ENCODE measurements around the gene E2F3. TPM values are rescaled to one million over a fixed set of nuclear protein-coding genes. Genes with fewer than 3 reads are reported as not detected.

The E2F3 gene
- polyA plus RNA-seq, 2 donors = 3.4 to 3.9 TPM

DNA sequence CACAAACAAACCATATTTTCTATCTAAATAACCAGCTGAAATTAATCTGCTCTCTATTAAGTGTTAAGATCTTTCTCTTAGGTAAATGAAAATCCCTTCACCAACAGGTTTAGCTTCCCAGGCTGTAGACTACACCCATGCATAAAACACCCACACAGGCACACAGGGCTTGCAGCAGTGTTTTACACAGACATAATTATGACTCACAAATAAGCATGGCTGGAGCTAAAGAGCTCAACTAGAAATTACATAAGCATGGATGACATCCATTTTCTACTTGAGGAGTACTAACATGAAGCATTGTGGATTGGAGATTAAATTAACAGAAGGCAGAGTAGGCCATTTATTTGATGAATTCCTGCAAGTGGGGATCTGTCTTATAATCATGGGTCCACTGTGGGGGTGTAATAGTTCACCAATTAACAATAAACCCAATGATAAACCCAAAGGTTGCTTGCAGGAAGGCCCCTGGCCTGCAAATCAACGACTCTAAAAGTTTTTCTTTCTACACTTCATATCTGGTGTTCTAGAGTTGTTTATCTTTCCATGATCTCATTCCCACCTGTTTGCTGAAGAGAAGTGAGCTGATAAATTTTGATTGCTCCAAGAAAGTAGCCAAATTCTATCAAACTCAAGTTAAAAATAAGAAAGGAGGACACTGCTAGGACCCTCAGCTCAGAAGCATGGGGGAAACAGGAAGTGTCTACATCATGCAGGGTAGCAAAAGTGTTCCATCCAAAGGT is 33.8 kb upstream of the E2F3 start:
- Histone ChIP-seq H3K4me3 (ENCODE audit: low read depth in 1 of 2, low read length in 2 of 2) (no peak overlapping the region), H3K27ac (ENCODE audit: low read depth in 2 of 2, low read length in 1 of 2) (peak overlapping the region; percentile 42 to 77), H3K4me1 (ENCODE audit: control insufficient read depth in 2 of 2, insufficient read depth in 2 of 2, low read length in 1 of 2) (no peaks in the 10 kb centered on the region), H3K36me3 (ENCODE audit: control insufficient read depth in 2 of 2, insufficient read depth in 2 of 2, low read length in 1 of 2) (no peaks in the 10 kb centered on the region), H3K27me3 (ENCODE audit: control insufficient read depth in 1 of 2, insufficient read depth in 2 of 2, low read length in 2 of 2) (no peaks in the 10 kb centered on the region), H3K9me3 (ENCODE audit: control insufficient read depth in 2 of 2, insufficient read depth in 1 of 2, low read depth in 1 of 2, low read length in 1 of 2) (no peaks in the 10 kb centered on the region)
- WGBS, 2 donors = 53 to 60% methylated on average over 1 of the region's 1 CpG

DNA sequence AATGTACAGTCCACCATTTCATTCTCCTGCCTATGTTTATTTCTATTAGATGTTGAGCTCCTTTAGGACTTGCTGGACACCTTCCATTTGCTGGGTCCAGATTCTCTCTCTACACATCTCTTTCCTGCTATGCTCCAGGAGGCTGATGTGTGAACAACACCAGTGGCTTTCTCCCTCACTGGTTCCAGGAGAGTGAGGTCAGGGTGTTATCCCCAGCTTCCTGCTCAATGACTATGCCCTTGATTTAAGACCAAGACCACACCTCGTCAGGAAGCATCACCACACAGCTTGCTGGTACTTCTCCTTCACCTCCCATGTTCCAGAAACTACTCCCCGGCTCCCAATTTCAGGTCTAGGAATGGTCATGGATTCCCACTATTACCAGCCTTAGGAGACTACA is 31.3 kb upstream of the E2F3 start:
- WGBS, 2 donors = 88 to 94% methylated on average over 2 of the region's 2 CpGs

DNA sequence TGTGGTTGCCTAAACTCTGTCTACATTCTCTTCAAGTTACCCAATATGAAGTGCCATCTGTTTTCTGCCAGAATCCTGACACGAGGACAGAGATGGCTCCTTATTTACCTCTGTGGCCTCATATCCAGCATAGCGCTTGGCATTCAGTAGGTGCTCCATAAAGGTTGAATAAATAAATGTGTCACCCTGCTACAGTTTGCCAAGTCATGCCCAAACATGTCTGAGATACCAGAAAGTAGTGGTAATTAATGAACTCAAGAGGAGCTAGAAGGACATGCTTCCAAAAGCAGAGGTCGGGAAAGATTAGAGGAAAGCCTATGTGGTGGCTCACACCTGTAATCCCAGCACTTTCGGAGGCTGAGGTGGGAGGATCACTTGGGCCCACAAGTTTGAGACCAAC is 30.9 kb upstream of the E2F3 start:
- Histone ChIP-seq H3K4me1 (ENCODE audit: control insufficient read depth in 2 of 2, insufficient read depth in 2 of 2, low read length in 1 of 2) (no peaks in the 10 kb centered on the region), H3K36me3 (ENCODE audit: control insufficient read depth in 2 of 2, insufficient read depth in 2 of 2, low read length in 1 of 2) (no peaks in the 10 kb centered on the region), H3K27ac (ENCODE audit: low read depth in 2 of 2, low read length in 1 of 2) (no peak overlapping the region), H3K27me3 (ENCODE audit: control insufficient read depth in 1 of 2, insufficient read depth in 2 of 2, low read length in 2 of 2) (no peaks in the 10 kb centered on the region), H3K9me3 (ENCODE audit: control insufficient read depth in 2 of 2, insufficient read depth in 1 of 2, low read depth in 1 of 2, low read length in 1 of 2) (no peaks in the 10 kb centered on the region), H3K4me3 (ENCODE audit: low read depth in 1 of 2, low read length in 2 of 2) (no peak overlapping the region)
- WGBS, 2 donors = 72 to 81% methylated on average over 4 of the region's 4 CpGs

More for the DNA sequence above, 31.3 kb upstream of the E2F3 start:
- Histone ChIP-seq H3K4me1 (ENCODE audit: control insufficient read depth in 2 of 2, insufficient read depth in 2 of 2, low read length in 1 of 2) (no peaks in the 10 kb centered on the region), H3K27me3 (ENCODE audit: control insufficient read depth in 1 of 2, insufficient read depth in 2 of 2, low read length in 2 of 2) (no peaks in the 10 kb centered on the region), H3K9me3 (ENCODE audit: control insufficient read depth in 2 of 2, insufficient read depth in 1 of 2, low read depth in 1 of 2, low read length in 1 of 2) (no peaks in the 10 kb centered on the region), H3K36me3 (ENCODE audit: control insufficient read depth in 2 of 2, insufficient read depth in 2 of 2, low read length in 1 of 2) (no peaks in the 10 kb centered on the region), H3K27ac (ENCODE audit: low read depth in 2 of 2, low read length in 1 of 2) (no peak overlapping the region), H3K4me3 (ENCODE audit: low read depth in 1 of 2, low read length in 2 of 2) (no peak overlapping the region)

DNA sequence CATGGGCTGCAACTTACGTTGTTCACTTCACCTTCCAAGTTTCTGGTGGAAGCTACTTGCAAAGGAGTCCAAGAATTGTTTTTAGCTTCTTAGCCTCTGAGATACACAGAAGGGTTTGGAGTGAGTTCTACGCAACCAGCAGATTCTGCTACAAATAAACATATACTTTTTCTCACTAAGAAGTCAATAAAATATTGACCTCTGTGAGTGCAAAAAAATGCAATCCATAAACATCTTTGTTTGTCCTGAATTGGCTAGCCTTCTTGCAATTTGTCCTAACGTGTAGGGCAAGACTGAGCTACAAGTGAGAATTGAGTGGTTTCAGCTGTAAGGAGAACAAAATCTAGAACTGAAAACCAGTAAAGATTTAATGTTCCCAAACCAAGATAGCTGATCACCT is 26.2 kb upstream of the E2F3 start:
- no peaks in the 10 kb centered on the region for H3K36me3 ChIP-seq (ENCODE audit: control insufficient read depth in 2 of 2, insufficient read depth in 2 of 2, low read length in 1 of 2)
- no peaks in the 10 kb centered on the region for H3K4me1 ChIP-seq (ENCODE audit: control insufficient read depth in 2 of 2, insufficient read depth in 2 of 2, low read length in 1 of 2)
- H3K27me3 ChIP-seq (ENCODE audit: control insufficient read depth in 1 of 2, insufficient read depth in 2 of 2, low read length in 2 of 2) = no peaks in the 10 kb centered on the region
- no peak overlapping the region for H3K4me3 ChIP-seq (ENCODE audit: low read depth in 1 of 2, low read length in 2 of 2)
- H3K27ac ChIP-seq (ENCODE audit: low read depth in 2 of 2, low read length in 1 of 2) = no peak overlapping the region
- no peaks in the 10 kb centered on the region for H3K9me3 ChIP-seq (ENCODE audit: control insufficient read depth in 2 of 2, insufficient read depth in 1 of 2, low read depth in 1 of 2, low read length in 1 of 2)
- WGBS, 2 donors = 71 to 78% methylated on average over 3 of the region's 3 CpGs

DNA sequence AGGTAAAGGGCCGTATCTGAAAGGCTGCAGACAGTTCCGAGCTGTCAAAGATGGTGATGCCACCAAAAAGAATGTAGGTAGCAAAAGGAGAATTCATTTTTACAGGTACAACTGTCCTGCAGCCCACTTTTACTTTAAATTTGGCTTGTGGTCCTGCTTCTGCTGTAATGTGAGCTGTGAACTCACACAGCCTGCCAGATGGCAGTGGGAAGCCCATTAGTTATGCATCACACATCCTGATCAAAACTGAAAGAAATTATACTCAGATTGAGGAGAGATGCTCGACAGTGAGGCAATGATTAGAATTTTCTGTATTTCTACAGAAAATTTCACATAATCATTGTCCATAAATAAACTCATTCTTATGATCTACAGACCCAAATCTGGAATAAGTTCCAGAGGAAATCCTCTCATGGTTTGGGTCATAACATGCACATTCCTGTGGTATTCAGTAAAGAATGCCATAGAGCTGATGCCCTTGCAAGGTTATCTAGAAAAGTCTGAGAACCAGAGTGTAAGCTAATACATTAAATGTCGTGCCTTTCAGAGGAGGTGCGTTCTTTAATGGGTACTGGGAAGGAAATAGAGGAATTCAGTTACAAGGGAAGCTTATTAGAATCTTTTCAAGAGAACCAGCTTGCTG is 23.9 kb upstream of the E2F3 start:
- 56 to 64% methylated on average over 5 of the region's 5 CpGs for WGBS, 2 donors

DNA sequence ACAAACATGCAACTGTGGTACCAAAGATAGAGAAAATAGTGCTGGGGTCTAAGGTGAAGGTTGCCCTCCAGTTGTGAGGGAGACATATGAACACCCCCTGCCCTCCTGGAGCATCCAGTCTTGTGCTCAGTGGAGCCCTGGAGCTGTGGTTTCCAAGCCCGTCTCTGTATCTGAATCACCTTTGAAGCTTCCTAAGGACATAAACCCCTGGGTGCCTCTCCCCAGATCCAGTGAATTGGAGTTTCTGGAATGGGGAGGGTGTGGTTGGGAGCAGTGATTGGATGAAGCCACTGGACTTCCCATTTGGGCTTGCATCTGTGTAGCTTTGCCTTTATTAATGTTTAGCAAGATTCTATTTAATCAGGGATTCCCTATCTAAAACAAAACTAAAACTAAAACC is 22.4 kb upstream of the E2F3 start:
- Histone ChIP-seq H3K36me3 (ENCODE audit: control insufficient read depth in 2 of 2, insufficient read depth in 2 of 2, low read length in 1 of 2) (no peaks in the 10 kb centered on the region), H3K4me3 (ENCODE audit: low read depth in 1 of 2, low read length in 2 of 2) (no peak overlapping the region), H3K27ac (ENCODE audit: low read depth in 2 of 2, low read length in 1 of 2) (no peak overlapping the region), H3K27me3 (ENCODE audit: control insufficient read depth in 1 of 2, insufficient read depth in 2 of 2, low read length in 2 of 2) (no peaks in the 10 kb centered on the region), H3K4me1 (ENCODE audit: control insufficient read depth in 2 of 2, insufficient read depth in 2 of 2, low read length in 1 of 2) (no peaks in the 10 kb centered on the region), H3K9me3 (ENCODE audit: control insufficient read depth in 2 of 2, insufficient read depth in 1 of 2, low read depth in 1 of 2, low read length in 1 of 2) (no peaks in the 10 kb centered on the region)
- 75 to 93% methylated on average over 1 of the region's 1 CpG for WGBS, 2 donors

More for the DNA sequence above, 23.9 kb upstream of the E2F3 start:
- H3K4me1 ChIP-seq (ENCODE audit: control insufficient read depth in 2 of 2, insufficient read depth in 2 of 2, low read length in 1 of 2) = no peaks in the 10 kb centered on the region
- H3K27ac ChIP-seq (ENCODE audit: low read depth in 2 of 2, low read length in 1 of 2) = no peak overlapping the region
- H3K9me3 ChIP-seq (ENCODE audit: control insufficient read depth in 2 of 2, insufficient read depth in 1 of 2, low read depth in 1 of 2, low read length in 1 of 2) = no peaks in the 10 kb centered on the region
- H3K4me3 ChIP-seq (ENCODE audit: low read depth in 1 of 2, low read length in 2 of 2) = no peak overlapping the region
- no peaks in the 10 kb centered on the region for H3K27me3 ChIP-seq (ENCODE audit: control insufficient read depth in 1 of 2, insufficient read depth in 2 of 2, low read length in 2 of 2)
- H3K36me3 ChIP-seq (ENCODE audit: control insufficient read depth in 2 of 2, insufficient read depth in 2 of 2, low read length in 1 of 2) = no peaks in the 10 kb centered on the region

DNA sequence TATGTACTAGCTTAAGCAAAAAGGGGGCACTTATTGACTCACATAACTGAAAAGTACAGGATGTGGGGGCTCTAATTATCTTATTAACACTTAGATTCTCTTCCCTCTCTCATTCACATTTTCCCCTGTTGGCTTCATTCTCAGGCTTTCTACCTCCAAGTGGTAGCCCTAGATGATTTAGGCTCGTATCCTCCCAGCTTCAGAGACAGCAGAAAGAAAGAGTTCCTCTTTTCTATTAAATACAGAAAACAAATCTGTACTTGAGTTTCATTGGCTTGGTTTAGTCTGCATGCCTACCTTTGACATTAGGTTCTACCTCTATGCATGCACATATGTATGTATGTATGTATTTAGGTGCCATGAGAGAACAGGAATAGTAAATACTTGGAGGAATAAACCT is 15.5 kb upstream of the E2F3 start:
- Histone ChIP-seq H3K27ac (ENCODE audit: low read depth in 2 of 2, low read length in 1 of 2) (no peak overlapping the region), H3K9me3 (ENCODE audit: control insufficient read depth in 2 of 2, insufficient read depth in 1 of 2, low read depth in 1 of 2, low read length in 1 of 2) (no peaks in the 10 kb centered on the region), H3K4me1 (ENCODE audit: control insufficient read depth in 2 of 2, insufficient read depth in 2 of 2, low read length in 1 of 2) (no peaks in the 10 kb centered on the region), H3K27me3 (ENCODE audit: control insufficient read depth in 1 of 2, insufficient read depth in 2 of 2, low read length in 2 of 2) (no peaks in the 10 kb centered on the region), H3K4me3 (ENCODE audit: low read depth in 1 of 2, low read length in 2 of 2) (no peak overlapping the region), H3K36me3 (ENCODE audit: control insufficient read depth in 2 of 2, insufficient read depth in 2 of 2, low read length in 1 of 2) (no peaks in the 10 kb centered on the region)
- WGBS, 2 donors = 79 to 87% methylated on average over 1 of the region's 1 CpG

DNA sequence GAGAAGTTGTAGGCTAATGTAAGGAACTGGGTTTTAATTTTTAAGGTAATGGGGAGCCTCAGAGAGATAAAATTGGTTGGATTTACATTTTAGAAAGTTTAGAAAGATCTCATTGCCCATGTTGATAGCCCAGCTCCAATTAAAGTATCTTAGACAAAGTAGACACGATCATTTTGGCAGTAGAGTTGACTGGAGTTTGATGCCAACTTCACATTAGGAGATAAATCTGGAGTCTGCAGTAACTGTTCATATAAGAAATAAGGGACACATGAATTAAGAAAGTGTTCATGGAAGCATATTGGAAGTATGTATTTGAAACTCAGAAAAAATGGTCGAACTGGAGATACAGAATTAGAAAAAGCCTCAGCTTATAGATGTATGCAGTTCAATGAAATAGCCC is 12.6 kb upstream of the E2F3 start:
- no peaks in the 10 kb centered on the region for H3K27me3 ChIP-seq (ENCODE audit: control insufficient read depth in 1 of 2, insufficient read depth in 2 of 2, low read length in 2 of 2)
- no peaks in the 10 kb centered on the region for H3K9me3 ChIP-seq (ENCODE audit: control insufficient read depth in 2 of 2, insufficient read depth in 1 of 2, low read depth in 1 of 2, low read length in 1 of 2)

DNA sequence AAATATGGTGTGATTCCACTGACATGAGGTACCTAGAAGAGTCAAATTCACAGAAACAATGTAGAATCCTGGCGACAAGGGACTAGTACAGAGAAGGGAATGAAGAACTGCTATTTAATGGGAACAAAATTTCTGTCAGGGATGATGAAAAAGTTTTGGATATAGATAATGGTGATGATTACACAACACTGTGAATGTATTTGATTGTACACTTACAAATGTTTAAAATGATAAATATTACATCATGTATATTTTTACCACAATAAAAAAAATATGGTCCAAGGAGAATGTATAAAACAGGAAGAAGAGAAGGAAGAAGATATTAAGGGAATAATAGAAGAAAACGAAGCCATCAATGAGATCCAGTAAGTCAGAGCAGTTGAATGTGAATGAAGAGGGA is 8.4 kb upstream of the E2F3 start:
- H3K27ac ChIP-seq (ENCODE audit: low read depth in 2 of 2, low read length in 1 of 2) = no peak overlapping the region
- WGBS, 2 donors = 81 to 84% methylated on average over 2 of the region's 2 CpGs
- H3K27me3 ChIP-seq (ENCODE audit: control insufficient read depth in 1 of 2, insufficient read depth in 2 of 2, low read length in 2 of 2) = no peaks in the 10 kb centered on the region
- no peaks in the 10 kb centered on the region for H3K9me3 ChIP-seq (ENCODE audit: control insufficient read depth in 2 of 2, insufficient read depth in 1 of 2, low read depth in 1 of 2, low read length in 1 of 2)
- no peaks in the 10 kb centered on the region for H3K36me3 ChIP-seq (ENCODE audit: control insufficient read depth in 2 of 2, insufficient read depth in 2 of 2, low read length in 1 of 2)
- no peaks in the 10 kb centered on the region for H3K4me1 ChIP-seq (ENCODE audit: control insufficient read depth in 2 of 2, insufficient read depth in 2 of 2, low read length in 1 of 2)
- no peak overlapping the region for H3K4me3 ChIP-seq (ENCODE audit: low read depth in 1 of 2, low read length in 2 of 2)

More for the DNA sequence above, 12.6 kb upstream of the E2F3 start:
- H3K4me3 ChIP-seq (ENCODE audit: low read depth in 1 of 2, low read length in 2 of 2) = no peak overlapping the region
- H3K36me3 ChIP-seq (ENCODE audit: control insufficient read depth in 2 of 2, insufficient read depth in 2 of 2, low read length in 1 of 2) = no peaks in the 10 kb centered on the region
- H3K4me1 ChIP-seq (ENCODE audit: control insufficient read depth in 2 of 2, insufficient read depth in 2 of 2, low read length in 1 of 2) = no peaks in the 10 kb centered on the region
- WGBS, 2 donors = 80 to 86% methylated on average over 2 of the region's 2 CpGs
- no peak overlapping the region for H3K27ac ChIP-seq (ENCODE audit: low read depth in 2 of 2, low read length in 1 of 2)

DNA sequence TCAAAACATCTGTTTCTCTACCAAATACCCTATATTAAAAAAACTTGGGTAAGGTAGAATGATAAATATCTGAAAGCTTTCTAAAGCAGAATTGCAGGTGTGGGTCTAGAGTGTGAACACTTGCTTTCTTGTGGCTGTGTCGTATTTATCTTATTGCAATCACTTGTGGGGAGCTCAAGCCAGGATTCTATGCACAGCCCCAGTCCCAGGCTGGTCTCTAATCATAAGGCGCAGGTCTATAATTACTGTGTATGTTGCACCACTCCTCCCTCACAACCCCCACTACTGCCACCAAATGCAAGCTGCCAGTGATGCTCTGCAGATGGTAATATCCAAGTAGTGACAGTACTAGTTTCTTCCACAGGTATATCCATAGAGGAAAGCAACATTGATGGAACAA is 2.2 kb upstream of the E2F3 start:
- Histone ChIP-seq H3K27ac (ENCODE audit: low read depth in 2 of 2, low read length in 1 of 2) (no peak overlapping the region), H3K4me1 (ENCODE audit: control insufficient read depth in 2 of 2, insufficient read depth in 2 of 2, low read length in 1 of 2) (no peaks in the 10 kb centered on the region), H3K9me3 (ENCODE audit: control insufficient read depth in 2 of 2, insufficient read depth in 1 of 2, low read depth in 1 of 2, low read length in 1 of 2) (no peaks in the 10 kb centered on the region), H3K27me3 (ENCODE audit: control insufficient read depth in 1 of 2, insufficient read depth in 2 of 2, low read length in 2 of 2) (no peaks in the 10 kb centered on the region), H3K36me3 (ENCODE audit: control insufficient read depth in 2 of 2, insufficient read depth in 2 of 2, low read length in 1 of 2) (no peaks in the 10 kb centered on the region), H3K4me3 (ENCODE audit: low read depth in 1 of 2, low read length in 2 of 2) (no peak overlapping the region)
- 89 to 92% methylated on average over 2 of the region's 2 CpGs for WGBS, 2 donors
